NCI-H82 treated with DMSO at 0.1 percent for 48 hours (cell line): ENCODE measurements around the gene ERF.

ENCODE experiments used
- DNase-seq: peaks from one replicate; lab custom pipeline; 2025; ENCODE audit not compliant: unreplicated experiment; lab: John Stamatoyannopoulos, UW

ERF gene

DNA sequence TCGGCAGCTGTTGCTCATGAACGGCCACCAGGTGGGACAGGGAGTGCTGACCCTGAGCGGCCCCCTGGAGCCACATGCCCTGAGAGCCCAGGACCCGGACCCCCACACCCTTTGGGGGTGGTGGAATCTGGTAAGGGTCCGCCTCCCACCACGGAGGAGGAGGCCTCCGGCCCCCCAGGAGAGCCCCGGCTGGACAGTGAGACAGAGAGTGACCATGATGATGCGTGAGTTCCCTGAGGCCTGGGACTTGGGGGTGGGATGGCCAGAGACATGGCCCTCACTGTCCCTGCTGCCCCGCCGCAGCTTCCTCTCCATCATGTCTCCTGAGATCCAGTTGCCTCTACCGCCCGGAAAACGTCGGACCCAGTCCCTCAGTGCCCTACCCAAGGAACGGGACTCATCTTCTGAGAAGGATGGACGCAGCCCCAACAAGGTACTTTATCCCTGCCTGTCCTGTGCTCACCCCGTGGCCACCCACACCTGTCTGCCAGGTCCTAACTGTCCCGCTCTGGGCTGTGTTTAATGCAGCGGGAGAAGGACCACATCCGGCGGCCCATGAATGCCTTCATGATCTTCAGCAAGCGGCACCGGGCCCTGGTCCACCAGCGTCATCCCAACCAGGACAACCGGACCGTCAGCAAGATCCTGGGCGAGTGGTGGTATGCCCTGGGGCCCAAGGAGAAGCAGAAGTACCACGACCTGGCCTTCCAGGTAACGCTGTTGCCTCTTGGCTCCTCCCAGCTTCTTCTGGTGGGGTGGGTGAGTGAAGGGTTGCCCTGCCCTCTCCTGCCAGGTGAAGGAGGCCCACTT is 32.3 kb upstream of the ERF start:
- DNase-seq = no peak

GRCh38 chr19:42286349-42287016 is 31.6 kb upstream of the ERF start:
- DNase-seq = no peak

- DNase-seq = no peak
These were observed 31.0 kb upstream of the ERF start for GRCh38 chr19:42285988-42286348.

DNA sequence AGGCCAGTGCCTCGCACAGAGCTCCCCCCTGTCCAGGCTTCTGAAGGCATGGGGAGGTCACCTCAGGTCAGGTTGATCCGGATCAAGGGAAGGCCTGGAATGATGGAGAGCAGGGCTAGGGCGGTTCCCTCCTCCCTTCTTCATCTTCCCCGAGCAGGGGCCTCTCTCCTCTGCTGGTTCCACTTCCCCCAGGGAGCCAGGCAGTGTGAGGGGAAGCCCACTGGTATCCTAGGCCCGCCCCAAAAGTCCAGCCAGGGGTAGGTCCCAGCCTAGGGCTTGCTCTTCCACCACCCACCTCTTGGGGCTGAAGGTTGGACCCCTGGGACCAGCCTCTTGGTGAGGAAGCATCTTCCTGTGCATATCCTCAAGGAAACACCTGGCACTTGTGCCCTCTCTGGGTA is 30.6 kb upstream of the ERF start:
- no peak for DNase-seq

- no peak for DNase-seq
These were observed 29.8 kb upstream of the ERF start for GRCh38 chr19:42284591-42285341.

- DNase-seq = peak; percentile 46
These were observed 29.2 kb upstream of the ERF start for GRCh38 chr19:42284066-42284501.

DNA sequence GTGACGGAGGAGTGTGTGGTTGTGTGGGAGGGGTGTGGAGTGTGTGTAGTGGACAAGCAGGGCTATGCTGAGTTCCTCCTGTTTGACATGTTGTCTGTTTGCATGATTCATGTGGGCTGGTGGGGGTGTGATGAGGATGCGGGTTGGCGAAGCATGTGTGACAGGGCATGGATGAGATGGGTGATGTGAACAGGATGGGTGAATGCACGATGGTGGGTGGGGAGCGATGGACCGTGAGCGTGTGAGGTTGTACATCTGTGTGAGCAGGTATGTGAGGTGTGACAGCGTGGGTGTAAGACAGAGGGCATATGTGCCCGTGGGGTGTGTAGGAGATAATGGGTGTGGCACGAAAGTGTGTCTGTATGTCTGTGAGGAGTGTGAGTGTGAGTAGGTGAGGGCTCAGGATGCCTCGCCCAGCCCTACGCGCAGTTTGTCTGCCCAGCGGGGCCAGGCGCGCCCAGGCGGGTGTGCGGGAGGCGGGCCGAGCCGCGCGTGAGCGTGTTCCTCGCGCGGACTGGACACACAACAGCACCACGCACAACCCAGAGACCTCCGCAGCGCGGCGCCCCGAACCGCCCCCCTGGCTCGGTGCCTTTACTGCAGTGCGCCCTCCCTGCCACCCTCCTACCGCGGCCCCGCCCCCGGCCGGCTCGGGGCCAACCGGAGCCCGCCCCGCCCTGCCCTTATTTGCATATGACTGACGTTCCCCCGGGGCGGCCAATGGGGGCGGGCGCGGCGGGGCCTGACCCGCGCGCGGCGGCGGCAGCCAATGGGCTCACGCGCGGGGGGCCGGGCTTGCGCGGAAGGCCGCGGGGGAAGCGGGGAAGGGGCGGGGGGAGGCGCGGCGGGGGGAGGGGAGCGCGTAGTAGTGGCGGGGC is 28.5 kb upstream of the ERF start:
- DNase-seq = peak; percentile 76

DNA sequence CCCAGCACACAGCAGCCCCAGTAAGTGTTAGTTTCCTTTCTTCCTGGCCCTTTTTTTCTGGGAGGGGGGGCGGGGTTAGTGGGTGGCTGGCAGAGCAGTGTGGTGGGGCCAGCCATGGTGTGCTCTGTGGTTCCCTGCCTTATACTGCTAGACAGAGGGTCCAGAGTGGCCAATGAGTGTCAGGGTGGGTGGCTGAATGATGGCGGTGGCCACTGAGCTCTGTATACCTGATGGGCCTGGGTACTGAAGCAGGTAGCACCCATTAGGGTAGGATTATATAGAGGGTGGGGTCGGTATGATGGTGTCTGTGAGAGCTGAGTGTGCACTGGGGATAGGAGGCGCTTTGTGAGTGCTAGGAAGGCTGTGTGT is 27.9 kb upstream of the ERF start:
- no peak for DNase-seq

DNA sequence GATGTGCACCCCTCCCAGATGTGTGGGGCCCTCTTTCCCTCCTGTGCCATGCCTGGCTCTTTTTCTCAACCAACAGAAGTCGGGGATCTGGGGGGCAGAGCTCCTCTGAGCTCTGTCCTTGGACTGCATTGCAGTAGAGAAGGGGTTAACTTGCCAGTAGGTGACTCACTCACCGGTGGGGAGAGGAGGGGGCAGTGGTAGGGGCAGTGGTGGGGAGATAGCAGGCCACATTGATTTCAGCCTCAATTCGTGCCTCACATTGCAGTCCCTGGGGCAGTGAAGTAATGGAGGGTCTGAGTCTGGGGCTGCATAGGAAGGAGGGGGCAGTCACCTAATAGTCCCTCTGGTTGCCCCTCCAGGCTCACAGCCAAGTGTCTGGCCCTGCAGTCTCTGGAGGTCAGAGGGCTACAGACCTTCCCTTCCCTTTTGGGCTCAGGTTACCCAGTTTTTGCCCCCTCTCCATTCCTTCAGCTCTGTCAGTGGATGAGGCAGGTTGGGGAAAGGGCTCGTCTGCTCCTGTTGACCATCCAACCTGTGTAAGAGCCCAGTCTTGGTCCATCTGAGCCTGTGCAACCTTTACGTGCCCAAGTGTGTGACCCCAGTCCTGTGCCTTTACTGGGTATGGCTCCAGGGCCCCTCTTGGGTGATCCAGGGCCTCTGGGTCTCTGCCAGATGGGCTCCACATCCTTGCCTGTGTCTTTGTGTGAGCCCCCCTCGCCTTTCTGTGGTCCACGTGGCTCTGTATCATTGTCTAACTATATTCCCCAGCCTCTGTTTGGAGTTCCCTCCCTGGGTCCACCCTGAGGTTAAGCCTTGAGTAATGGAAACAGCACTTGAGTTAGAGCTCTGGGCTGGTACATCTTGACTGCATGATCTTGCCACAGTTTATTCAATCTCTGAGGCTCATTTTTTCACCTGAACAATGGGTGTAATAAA is 27.2 kb upstream of the ERF start:
- DNase-seq = no peak

- DNase-seq = no peak
These were observed 26.4 kb upstream of the ERF start for GRCh38 chr19:42281146-42281826.

GRCh38 chr19:42280815-42281145 is 25.9 kb upstream of the ERF start:
- DNase-seq = no peak

GRCh38 chr19:42279902-42280814 is 25.2 kb upstream of the ERF start:
- DNase-seq = peak; percentile 85

- DNase-seq = no peak
These were observed 24.4 kb upstream of the ERF start for GRCh38 chr19:42279155-42279901.

- DNase-seq = no peak
These were observed 23.7 kb upstream of the ERF start for GRCh38 chr19:42278452-42279154.

- DNase-seq = no peak
These were observed 23.0 kb upstream of the ERF start for GRCh38 chr19:42277821-42278451.

GRCh38 chr19:42276821-42277220 is 21.9 kb upstream of the ERF start:
- no peak for DNase-seq

GRCh38 chr19:42276284-42276683 is 21.4 kb upstream of the ERF start:
- DNase-seq = no peak
